ENCODE measurements around the gene CDH3.

Gene CDH3

GRCh38 chr16:68644715-68645493 is at the start of gene CDH3:
Gene CDH3 (plus strand): TSS chr16:68645310. CDS start chr16:68645380, 70 bp downstream.
- DNase-seq (ENCODE audit: insufficient read length, low spot score): no peak
- no peak for FAIRE-seq

- no peak for FAIRE-seq
- DNase-seq (ENCODE audit: insufficient read length, low spot score): no peak
Observed at GRCh38 chr16:68596266-68596665, 48.8 kb upstream of the CDH3 start.

GRCh38 chr16:68599586-68599985 is 45.5 kb upstream of the CDH3 start:
- FAIRE-seq (no peak), DNase-seq (ENCODE audit: insufficient read length, low spot score) (no peak)

GRCh38 chr16:68605746-68606145 is 39.4 kb upstream of the CDH3 start:
- DNase-seq (ENCODE audit: insufficient read length, low spot score) (no peak), FAIRE-seq (no peak)

- DNase-seq (ENCODE audit: insufficient read length, low spot score) (no peak), FAIRE-seq (no peak)
Observed at GRCh38 chr16:68607443-68607842, 37.7 kb upstream of the CDH3 start.

- FAIRE-seq (no peak), DNase-seq (ENCODE audit: insufficient read length, low spot score) (no peak)
Observed at GRCh38 chr16:68608330-68608729, 36.8 kb upstream of the CDH3 start.

GRCh38 chr16:68612996-68613395 is 32.1 kb upstream of the CDH3 start:
- FAIRE-seq (no peak), DNase-seq (ENCODE audit: insufficient read length, low spot score) (no peak)

- no peak for DNase-seq (ENCODE audit: insufficient read length, low spot score)
- no peak for FAIRE-seq
Observed at GRCh38 chr16:68617734-68618133, 27.4 kb upstream of the CDH3 start.

GRCh38 chr16:68626557-68626956 is 18.6 kb upstream of the CDH3 start:
- DNase-seq (ENCODE audit: insufficient read length, low spot score) (no peak), FAIRE-seq (no peak)

- no peak for FAIRE-seq
- no peak for DNase-seq (ENCODE audit: insufficient read length, low spot score)
Observed at GRCh38 chr16:68627951-68628425, 17.1 kb upstream of the CDH3 start.

GRCh38 chr16:68629351-68629910 is 15.7 kb upstream of the CDH3 start:
- no peak for FAIRE-seq
- no peak for DNase-seq (ENCODE audit: insufficient read length, low spot score)

GRCh38 chr16:68636064-68636560 is 9.0 kb upstream of the CDH3 start:
- DNase-seq (ENCODE audit: insufficient read length, low spot score): no peak
- FAIRE-seq: no peak

GRCh38 chr16:68636818-68637217 is 8.3 kb upstream of the CDH3 start:
- DNase-seq (ENCODE audit: insufficient read length, low spot score) (no peak), FAIRE-seq (no peak)

- DNase-seq (ENCODE audit: insufficient read length, low spot score) (no peak), FAIRE-seq (no peak)
Observed at GRCh38 chr16:68640972-68641371, 4.1 kb upstream of the CDH3 start.

- FAIRE-seq (no peak), DNase-seq (ENCODE audit: insufficient read length, low spot score) (no peak)
Observed at GRCh38 chr16:68642047-68642435, 3.1 kb upstream of the CDH3 start.

GRCh38 chr16:68642436-68643101 is 2.5 kb upstream of the CDH3 start:
- DNase-seq (ENCODE audit: insufficient read length, low spot score) (no peak), FAIRE-seq (no peak)

- FAIRE-seq (no peak), DNase-seq (ENCODE audit: insufficient read length, low spot score) (no peak)
Observed at GRCh38 chr16:68643227-68643626, 1.9 kb upstream of the CDH3 start.

- no peak for FAIRE-seq
Observed at GRCh38 chr16:68643847-68644246, 1.3 kb upstream of the CDH3 start.

GRCh38 chr16:68644296-68644695 is 814 bp upstream of the CDH3 start:
- no peak for DNase-seq (ENCODE audit: insufficient read length, low spot score)

More at GRCh38 chr16:68643847-68644246, 1.3 kb upstream of the CDH3 start:
- DNase-seq (ENCODE audit: insufficient read length, low spot score): no peak

GRCh38 chr16:68645494-68646388 is 631 bp downstream of the CDH3 start:
- FAIRE-seq (no peak), DNase-seq (ENCODE audit: insufficient read length, low spot score) (no peak)

More at GRCh38 chr16:68644296-68644695, 814 bp upstream of the CDH3 start:
- FAIRE-seq: no peak
